Measurements from ENCODE around the gene WNK2.
"Not testable (repeated sequence)": the region's sequence is repeated elsewhere in the genome, so short reads cannot be mapped to it uniquely, and the experiment has no call there.

WNK2 gene

GRCh38 chr9:93240891-93241334 is 57.0 kb downstream of the WNK2 start:
- no peak for DNase-seq

DNA sequence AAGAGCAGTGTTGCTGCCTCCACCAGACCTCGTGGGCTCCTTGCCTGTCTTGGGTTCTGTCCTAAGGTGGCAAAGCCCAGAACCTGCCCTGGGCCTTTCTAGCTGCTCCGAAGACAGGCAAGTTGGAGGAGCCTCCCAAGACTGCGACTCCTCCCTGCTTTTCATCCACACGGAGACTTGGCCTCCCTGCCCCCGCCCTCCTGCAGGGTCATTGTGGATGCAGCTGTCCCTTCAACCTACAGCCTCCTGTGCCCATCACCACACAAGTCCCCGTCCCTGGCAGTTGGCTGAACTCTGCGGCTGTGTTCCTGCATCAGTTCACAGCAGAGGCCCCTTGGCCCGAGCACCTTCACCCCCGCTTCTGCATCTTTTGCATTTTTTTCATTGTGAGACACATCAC is 59.2 kb downstream of the WNK2 start:
- no peak for DNase-seq

- DNase-seq: no peak
These were observed 60.2 kb downstream of the WNK2 start for GRCh38 chr9:93244101-93244500.

- no peak for DNase-seq
These were observed 60.8 kb downstream of the WNK2 start for GRCh38 chr9:93244510-93245436.

DNA sequence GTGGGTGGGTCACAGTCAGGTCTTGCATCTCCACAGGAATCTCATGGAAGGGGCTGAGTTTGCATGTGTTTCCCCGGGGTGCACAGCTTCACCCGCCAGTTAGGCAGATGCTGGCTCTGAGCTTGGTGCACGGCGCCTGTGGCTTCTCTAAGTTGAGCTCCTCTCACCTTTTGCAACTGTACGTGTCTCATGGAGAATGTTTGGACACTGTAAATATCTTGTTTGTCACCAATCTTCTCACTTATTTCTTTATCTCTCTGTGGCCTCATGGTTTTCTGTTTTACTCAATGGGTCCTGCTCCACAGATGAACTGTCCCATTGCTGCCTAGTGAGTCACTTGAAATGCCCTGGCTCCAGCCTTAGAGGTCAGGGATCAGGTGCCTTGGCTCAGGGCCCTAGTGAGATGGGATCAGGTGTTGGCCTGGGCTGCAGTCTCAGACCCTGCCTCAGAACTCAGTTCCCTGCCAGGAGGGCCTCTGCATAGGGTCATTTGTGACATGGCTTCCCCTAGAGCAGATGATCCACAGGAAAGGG is 61.6 kb downstream of the WNK2 start:
- no peak for DNase-seq

GRCh38 chr9:93246111-93246510 is 62.2 kb downstream of the WNK2 start:
- no peak for DNase-seq

DNA sequence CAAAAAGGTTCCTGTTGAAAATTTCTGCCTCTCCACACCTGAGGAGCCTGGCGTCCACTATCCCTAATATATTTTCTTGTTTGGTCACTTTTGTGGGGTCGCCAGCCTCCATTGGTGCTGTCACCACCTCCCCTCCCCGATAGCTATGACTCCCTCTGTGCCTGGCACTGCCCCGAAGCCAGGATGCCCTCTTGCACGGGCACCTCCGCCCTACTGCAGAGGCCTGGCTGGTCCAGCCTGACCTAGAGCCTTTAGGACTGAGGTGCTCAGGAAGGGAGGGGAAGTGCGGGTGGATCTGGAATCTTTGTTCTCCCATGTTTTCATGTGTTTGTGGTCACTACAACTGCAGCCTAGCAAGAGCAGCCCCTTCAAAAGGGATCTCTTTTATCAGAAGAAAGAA is 62.6 kb downstream of the WNK2 start:
- no peak for DNase-seq

GRCh38 chr9:93247099-93247865 is 63.3 kb downstream of the WNK2 start:
- no peak for DNase-seq

- DNase-seq: no peak
These were observed 64.0 kb downstream of the WNK2 start for GRCh38 chr9:93247892-93248291.

DNA sequence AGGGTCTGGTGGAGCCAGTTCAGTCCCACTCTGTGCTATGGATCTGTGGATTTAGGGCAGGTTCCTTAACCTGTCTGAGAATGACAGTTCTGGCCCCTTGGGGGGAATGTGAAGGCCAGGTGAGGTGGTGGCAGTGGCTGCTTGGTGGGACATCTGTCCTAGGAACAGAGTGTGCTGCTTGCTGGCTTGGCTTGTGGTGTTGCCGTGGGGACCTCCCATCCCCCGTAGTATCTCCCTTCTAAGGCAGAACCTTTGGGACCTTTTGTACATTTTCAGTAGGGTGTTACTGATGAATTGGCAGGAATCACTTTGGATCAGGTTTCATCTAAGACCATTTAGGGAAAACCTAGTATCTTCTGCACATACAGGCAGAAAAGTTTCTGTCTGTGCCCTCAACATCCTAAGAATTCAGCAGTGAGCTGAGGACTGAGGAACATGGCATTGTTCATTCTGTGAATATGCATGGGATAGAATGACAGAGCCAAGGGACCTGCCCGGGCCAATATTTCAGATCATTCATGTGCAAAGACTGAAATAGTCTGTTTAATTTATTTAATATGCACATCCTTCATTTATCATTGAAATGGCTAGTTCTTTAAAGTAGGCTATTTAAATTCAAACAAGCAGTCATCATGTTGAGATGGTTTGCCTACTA is 64.6 kb downstream of the WNK2 start:
- DNase-seq: no peak

DNA sequence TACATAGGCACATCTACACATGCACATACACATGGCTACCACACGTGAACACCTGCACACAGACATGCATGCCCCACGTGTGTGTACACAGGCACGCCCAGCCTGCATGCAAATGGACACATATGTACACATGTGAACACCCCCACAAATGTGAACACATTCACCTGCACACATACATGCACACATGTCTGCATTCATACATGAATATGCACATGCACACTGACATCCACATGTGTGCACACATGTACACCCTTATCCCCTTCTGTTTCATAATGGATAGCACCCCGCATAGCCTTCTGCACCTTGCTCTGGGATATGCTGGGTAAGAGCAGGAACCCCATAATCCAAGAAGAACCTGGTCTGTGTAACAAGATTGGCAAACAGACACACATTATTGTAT is 66.2 kb downstream of the WNK2 start:
- DNase-seq: no peak

- DNase-seq: not testable (repeated sequence)
These were observed 67.4 kb downstream of the WNK2 start for GRCh38 chr9:93251309-93251708.

DNA sequence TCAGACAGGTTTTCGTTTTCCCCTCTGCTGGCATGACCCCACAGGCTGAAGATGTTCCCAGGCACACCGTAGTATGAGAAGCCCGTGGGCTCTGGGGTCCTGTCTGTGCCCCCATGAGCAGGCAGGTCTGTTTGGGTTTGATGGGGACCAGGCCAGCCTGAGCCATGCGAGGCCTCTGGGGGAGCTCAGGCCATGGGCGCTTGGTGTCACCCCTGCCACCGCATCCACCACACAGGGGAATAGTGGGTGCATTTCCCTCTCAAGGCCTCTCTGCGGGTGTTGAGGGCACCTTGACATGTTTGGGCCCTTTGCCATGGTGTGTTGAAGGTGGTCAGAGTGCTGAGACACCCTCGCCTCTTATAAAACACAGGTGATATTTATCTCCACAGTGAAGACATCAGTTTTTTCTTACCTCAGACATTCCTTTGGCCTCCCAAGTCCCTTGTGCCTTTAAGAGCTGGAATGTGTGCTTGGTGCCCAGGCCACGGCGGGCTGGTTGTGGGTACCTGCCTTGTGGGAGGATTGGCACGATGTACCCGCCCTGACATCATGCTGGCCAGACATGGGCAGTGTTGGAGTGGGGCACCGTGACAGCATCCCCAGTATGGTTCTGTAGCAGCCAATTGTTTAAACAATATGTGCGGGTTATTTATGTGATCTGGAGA is 68.3 kb downstream of the WNK2 start:
- DNase-seq: no peak

GRCh38 chr9:93252781-93253530 is 69.0 kb downstream of the WNK2 start:
- no peak for DNase-seq

- no peak for DNase-seq
These were observed 69.7 kb downstream of the WNK2 start for GRCh38 chr9:93253633-93254032.

DNA sequence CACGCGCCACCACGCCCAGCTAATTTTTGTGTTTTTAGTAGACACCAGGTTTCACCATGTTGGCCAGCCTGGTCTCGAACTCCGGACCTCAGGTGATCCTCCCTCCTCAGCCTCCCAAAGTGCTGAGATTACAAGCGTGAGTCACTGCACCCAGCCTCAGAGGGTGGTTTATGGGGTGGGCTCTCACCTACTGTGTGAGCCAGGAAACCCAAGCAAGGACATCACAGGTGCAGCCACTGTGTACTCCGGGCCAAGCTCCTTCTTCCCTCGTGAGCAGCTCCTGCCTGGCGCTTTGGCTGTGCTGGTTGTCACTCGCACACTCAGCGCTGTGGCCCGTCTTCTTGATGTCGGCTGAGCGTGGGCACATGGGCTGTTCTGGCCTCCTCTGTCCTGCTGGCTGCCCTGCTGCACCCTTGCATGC is 70.1 kb downstream of the WNK2 start:
- DNase-seq: no peak

DNA sequence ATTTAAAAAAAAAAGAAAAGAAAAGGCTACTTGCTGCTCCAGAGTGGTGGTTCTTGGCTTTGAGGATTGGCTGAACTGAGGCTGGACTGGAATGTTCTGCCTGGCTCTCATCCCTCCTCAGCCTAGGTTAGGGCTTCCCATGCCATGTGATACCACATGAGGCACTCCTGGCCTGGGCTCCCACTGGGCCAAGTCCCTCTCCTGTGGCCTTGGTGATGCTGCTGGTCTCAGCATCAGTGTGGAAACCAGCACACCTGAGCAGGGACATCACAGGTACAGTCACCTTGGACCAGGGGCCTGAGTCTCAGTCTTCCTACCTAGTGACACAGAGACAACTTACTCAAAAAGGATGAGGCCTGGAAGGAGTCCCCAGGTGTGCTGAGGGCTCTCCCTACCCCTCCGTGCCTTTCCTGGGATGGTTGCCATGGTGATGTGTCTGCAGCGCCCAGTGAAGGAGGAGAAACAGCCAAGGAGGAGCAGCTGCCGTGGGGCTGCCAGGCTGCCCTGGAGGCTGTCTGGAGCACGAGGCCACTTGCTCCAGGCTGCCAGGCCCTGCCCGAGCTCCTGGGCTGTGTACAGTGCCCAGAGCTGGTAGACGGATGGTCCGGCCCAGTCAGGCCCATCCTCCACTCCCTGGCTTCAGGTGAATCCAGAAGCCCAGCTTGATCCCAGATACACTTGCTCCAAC is 71.0 kb downstream of the WNK2 start:
- DNase-seq: no peak

GRCh38 chr9:93255494-93255867 is 71.5 kb downstream of the WNK2 start:
- no peak for DNase-seq

- DNase-seq: no peak
These were observed 72.3 kb downstream of the WNK2 start for GRCh38 chr9:93255994-93256877.

All from hippocampal formation (tissue), 2 donors.